Subcutaneous adipose tissue (tissue), 4 donors: Measurements from ENCODE around the gene SPAG6. TPM values are rescaled to one million over a fixed set of nuclear protein-coding genes. Genes with fewer than 3 reads are reported as not detected.

Experiments
- CTCF ChIP-seq: fragments of 450-650 bp; IDR thresholded peaks from one replicate; pipeline ENCODE4 v1.5.1; 2016; ENCODE audit warnings: low read depth, mild to moderate bottlenecking, control low read depth, antibody characterized with exemption, moderate library complexity
- total RNA-seq, 4 donors: library from RNA; depleted of rRNA; stranded (reverse); fragments of >200 nt; gene quantifications; one replicate each; pipeline ENCODE4 v1.1.0, GENCODE V29; 2016

Gene SPAG6
- total RNA-seq, 4 donors from 2014 or later, result 0.34 TPM; not detected in 3

GRCh38 chr10:22451346-22451745 lies 106.0 kb downstream of the SPAG6 start:
- TF ChIP-seq CTCF, result no peak

- TF ChIP-seq CTCF, result no peak
Measured at GRCh38 chr10:22453320-22453719, 108.0 kb downstream of the SPAG6 start.

- TF ChIP-seq CTCF, result no peak
Measured at GRCh38 chr10:22453948-22454591, 108.8 kb downstream of the SPAG6 start.

- TF ChIP-seq CTCF, result no peak
Measured at GRCh38 chr10:22454634-22455033, 109.3 kb downstream of the SPAG6 start.

- no peak for TF ChIP-seq CTCF
Measured at GRCh38 chr10:22455068-22455857, 110.0 kb downstream of the SPAG6 start.

- TF ChIP-seq CTCF, result no peak
Measured at GRCh38 chr10:22456486-22456885, 111.2 kb downstream of the SPAG6 start.

- TF ChIP-seq CTCF, result no peak
Measured at GRCh38 chr10:22458272-22459038, 113.2 kb downstream of the SPAG6 start.
